GM23338 (cell line): ENCODE measurements around the gene FBXL14. TPM values are rescaled to one million over a fixed set of nuclear protein-coding genes. Genes with fewer than 3 reads are reported as not detected.

Experiments
- ATAC-seq: fragments of 200-7000 bp; cut with Tn5 transposase; 3 replicates; pipeline ENCODE4 v1.9.1; 2020
- DNase-seq: peaks from one replicate; pipeline ENCODE4 v3.0.0-alpha.2; 2015; ENCODE audit warnings: low spot score
- H2AFZ ChIP-seq: fragments of 200-600 bp; sonication (generic); 2 replicates; pipeline ENCODE4 v1.8.0; 2016; ENCODE audit warnings: antibody characterized with exemption, mild to moderate bottlenecking, moderate library complexity
- H3F3A ChIP-seq: fragments of 200-600 bp; sonication (generic); replicated peaks from 2 replicates; pipeline ENCODE4 v1.8.0; 2017; ENCODE audit warnings: antibody characterized with exemption, mixed run types, low read depth
- H3K27ac ChIP-seq: fragments of 200-600 bp; sonication (generic); 2 replicates; pipeline ENCODE4 v1.6.1; 2016; ENCODE audit warnings: low read depth
- H3K27me3 ChIP-seq: fragments of 200-600 bp; sonication (generic); 2 replicates; pipeline ENCODE4 v1.8.0; 2016; ENCODE audit warnings: mild to moderate bottlenecking, mixed run types, moderate library complexity; ENCODE audit not compliant: insufficient read depth
- H3K36me3 ChIP-seq: fragments of 200-600 bp; sonication (generic); 2 replicates; pipeline ENCODE4 v1.8.0; 2016; ENCODE audit warnings: mild to moderate bottlenecking; ENCODE audit not compliant: insufficient read depth
- H3K4me1 ChIP-seq: fragments of 200-600 bp; sonication (generic); 2 replicates; pipeline ENCODE4 v1.8.0; 2016; ENCODE audit warnings: mild to moderate bottlenecking, moderate library complexity; ENCODE audit not compliant: insufficient read depth
- H3K4me2 ChIP-seq: fragments of 200-600 bp; sonication (generic); 2 replicates; pipeline ENCODE4 v1.7.1; 2017; ENCODE audit warnings: mixed run types
- H3K4me3 ChIP-seq: fragments of 200-600 bp; sonication (generic); 2 replicates; pipeline ENCODE4 v1.6.1; 2016; ENCODE audit warnings: mixed run types
- H3K79me2 ChIP-seq: fragments of 200-600 bp; sonication (generic); replicated peaks from 2 replicates; pipeline ENCODE4 v1.8.0; 2017; ENCODE audit warnings: mild to moderate bottlenecking; ENCODE audit not compliant: insufficient read depth
- H3K9me2 ChIP-seq: fragments of 200-600 bp; sonication (generic); 2 replicates; pipeline ENCODE4 v1.8.0; 2017; ENCODE audit not compliant: insufficient read depth
- H4K20me1 ChIP-seq: fragments of 200-600 bp; sonication (generic); replicated peaks from 2 replicates; pipeline ENCODE4 v1.8.0; 2017; ENCODE audit warnings: mild to moderate bottlenecking; ENCODE audit not compliant: insufficient read depth
- H3K27ac Mint-ChIP-seq: 2 replicates; pipeline ENCODE4 v1.8.0; 2020; ENCODE audit warnings: inconsistent platforms, mild to moderate bottlenecking, moderate library complexity, mixed read lengths
- H3K27me3 Mint-ChIP-seq: 3 replicates; pipeline ENCODE4 v1.8.0; 2022; ENCODE audit warnings: low read depth, mild to moderate bottlenecking, moderate library complexity, mixed read lengths, inconsistent platforms; ENCODE audit not compliant: insufficient read depth, poor library complexity
- H3K36me3 Mint-ChIP-seq: 3 replicates; pipeline ENCODE4 v1.8.0; 2021; ENCODE audit warnings: low read depth, mild to moderate bottlenecking, inconsistent platforms, moderate library complexity, mixed read lengths
- H3K4me1 Mint-ChIP-seq: 3 replicates; pipeline ENCODE4 v1.8.0; 2020; ENCODE audit warnings: mild to moderate bottlenecking, inconsistent platforms, mixed read lengths
- H3K4me3 Mint-ChIP-seq: 3 replicates; pipeline ENCODE4 v1.8.0; 2021; ENCODE audit warnings: moderate library complexity, mild to moderate bottlenecking, inconsistent platforms, mixed read lengths
- H3K9me3 Mint-ChIP-seq: 3 replicates; pipeline ENCODE4 v1.8.0; 2020; ENCODE audit warnings: moderate library complexity, mild to moderate bottlenecking, inconsistent platforms, mixed read lengths
- CTCF ChIP-seq, 2 experiments: fragments of 200-600 bp in 1 of 2; sonication (generic) in 1 of 2; conservative IDR thresholded peaks; 2 replicates each; pipeline versions ENCODE4 v1.5.1 to v1.6.1; 2016 to 2017; ENCODE audit warnings: antibody characterized with exemption in 2 of 2, low read depth in 2 of 2, mild to moderate bottlenecking in 2 of 2, moderate library complexity in 1 of 2
- EZH2phosphoT487 ChIP-seq: fragments of 200-600 bp; sonication (generic); IDR thresholded peaks from one replicate; pipeline ENCODE4 v1.8.1; 2018; ENCODE audit warnings: antibody characterized with exemption; ENCODE audit not compliant: unreplicated experiment
- JUNB ChIP-seq: IDR thresholded peaks from one replicate; pipeline ENCODE4 v1.6.1; 2016; ENCODE audit warnings: antibody characterized with exemption; ENCODE audit not compliant: unreplicated experiment
- NANOG ChIP-seq: IDR thresholded peaks from 2 replicates; pipeline ENCODE4 v1.6.1; 2016; ENCODE audit warnings: antibody characterized with exemption, borderline replicate concordance
- POLR2AphosphoS5 ChIP-seq: IDR thresholded peaks from 2 replicates; pipeline ENCODE4 v1.6.1; 2016; ENCODE audit warnings: antibody characterized with exemption, low read depth
- STAT1 ChIP-seq: IDR thresholded peaks from one replicate; pipeline ENCODE4 v1.6.1; 2016; ENCODE audit warnings: antibody characterized with exemption; ENCODE audit not compliant: unreplicated experiment
- polyA plus RNA-seq: library from polyadenylated mRNA; unstranded; fragments of >200 nt; fragmentation: Nextera tagmentation; extraction: Ambion mirVana; gene quantifications from 2 replicates; pipeline ENCODE4 v1.2.1, GENCODE V29; 2016
- total RNA-seq: library from RNA; depleted of rRNA; stranded (reverse); fragments of >200 nt; shearing (Covaris generic); gene quantifications from 2 replicates; pipeline ENCODE4 v1.2.3, GENCODE V29; 2014
- TF ChIP-seq, protein P1 (sequence below): fragments of 250-450 bp; sonication (Bioruptor Pico); IDR thresholded peaks from 2 replicates; pipeline ENCODE4 v1.5.0; 2020; ENCODE audit warnings: mild to moderate bottlenecking, moderate library complexity
- TF ChIP-seq, protein P2 (sequence below): IDR thresholded peaks from 2 replicates; pipeline ENCODE4 v1.6.1; 2016; ENCODE audit warnings: antibody characterized with exemption

Gene FBXL14
- total and polyA plus RNA-seq, 2 experiments from 2014 or later: 0.74 to 9.4 TPM

- no peaks in the 10 kb centered on the region for H3K9me3 Mint-ChIP-seq
- Histone ChIP-seq H3K27me3 (peaks cover 20% of the 10 kb centered on the region), H3K4me2 (no peak overlapping the region), H2AFZ (no peak overlapping the region), H3K27ac (no peak overlapping the region), H3K4me1 (no peaks in the 10 kb centered on the region), H4K20me1 (no peaks in the 10 kb centered on the region; the same call in 1 of the 2 replicates), H3K4me3 (no peak overlapping the region), H3K36me3 (no peaks in the 10 kb centered on the region), H3F3A (0 out of 2 replicates have a peak, but pooled peaks cover 3% of the 10 kb centered on the region), H3K9me2 (no peaks in the 10 kb centered on the region), H3K79me2 (no peaks in the 10 kb centered on the region)
- H3K4me3 Mint-ChIP-seq: no peak overlapping the region
- H3K27ac Mint-ChIP-seq: no peak overlapping the region
- H3K36me3 Mint-ChIP-seq: no peaks in the 10 kb centered on the region
- ATAC-seq (no peak), DNase-seq (no peak)
- peaks cover 22% of the 10 kb centered on the region for H3K27me3 Mint-ChIP-seq
- H3K4me1 Mint-ChIP-seq: peaks cover 6% of the 10 kb centered on the region; the same call in 2 of the 3 replicates
- TF ChIP-seq NANOG (no peak), EZH2phosphoT487 (no peak)
Observed at GRCh38 chr12:1579651-1580435, 14.5 kb downstream of the FBXL14 start.

- no peaks in the 10 kb centered on the region; the same call in 1 of the 2 replicates for H3K27me3 ChIP-seq
- H3F3A ChIP-seq: 0 out of 2 replicates have a peak, but pooled peaks cover 3% of the 10 kb centered on the region
- H3K9me2 ChIP-seq: no peaks in the 10 kb centered on the region
- H2AFZ ChIP-seq: no peak overlapping the region
- H4K20me1 ChIP-seq: no peaks in the 10 kb centered on the region; the same call in 1 of the 2 replicates
- peaks cover 6% of the 10 kb centered on the region; the same call in 2 of the 3 replicates for H3K36me3 Mint-ChIP-seq
- no peak overlapping the region for H3K4me3 Mint-ChIP-seq
- H3K4me3 ChIP-seq: no peak overlapping the region
- ATAC-seq (no peak; the same call in 2 of the 3 replicates), DNase-seq (peak; percentile 16)
- H3K9me3 Mint-ChIP-seq: peaks cover 8% of the 10 kb centered on the region
- peaks cover 2% of the 10 kb centered on the region; the same call in 1 of the 3 replicates for H3K4me1 Mint-ChIP-seq
- no peak overlapping the region for H3K27ac ChIP-seq
- peaks cover 24% of the 10 kb centered on the region for H3K27me3 Mint-ChIP-seq
- no peak overlapping the region for H3K27ac Mint-ChIP-seq
- no peaks in the 10 kb centered on the region for H3K36me3 ChIP-seq
- H3K79me2 ChIP-seq: no peaks in the 10 kb centered on the region
- H3K4me2 ChIP-seq: no peak overlapping the region
- H3K4me1 ChIP-seq: no peaks in the 10 kb centered on the region
- TF ChIP-seq STAT1: no peak
- TF ChIP-seq, protein P1, sequence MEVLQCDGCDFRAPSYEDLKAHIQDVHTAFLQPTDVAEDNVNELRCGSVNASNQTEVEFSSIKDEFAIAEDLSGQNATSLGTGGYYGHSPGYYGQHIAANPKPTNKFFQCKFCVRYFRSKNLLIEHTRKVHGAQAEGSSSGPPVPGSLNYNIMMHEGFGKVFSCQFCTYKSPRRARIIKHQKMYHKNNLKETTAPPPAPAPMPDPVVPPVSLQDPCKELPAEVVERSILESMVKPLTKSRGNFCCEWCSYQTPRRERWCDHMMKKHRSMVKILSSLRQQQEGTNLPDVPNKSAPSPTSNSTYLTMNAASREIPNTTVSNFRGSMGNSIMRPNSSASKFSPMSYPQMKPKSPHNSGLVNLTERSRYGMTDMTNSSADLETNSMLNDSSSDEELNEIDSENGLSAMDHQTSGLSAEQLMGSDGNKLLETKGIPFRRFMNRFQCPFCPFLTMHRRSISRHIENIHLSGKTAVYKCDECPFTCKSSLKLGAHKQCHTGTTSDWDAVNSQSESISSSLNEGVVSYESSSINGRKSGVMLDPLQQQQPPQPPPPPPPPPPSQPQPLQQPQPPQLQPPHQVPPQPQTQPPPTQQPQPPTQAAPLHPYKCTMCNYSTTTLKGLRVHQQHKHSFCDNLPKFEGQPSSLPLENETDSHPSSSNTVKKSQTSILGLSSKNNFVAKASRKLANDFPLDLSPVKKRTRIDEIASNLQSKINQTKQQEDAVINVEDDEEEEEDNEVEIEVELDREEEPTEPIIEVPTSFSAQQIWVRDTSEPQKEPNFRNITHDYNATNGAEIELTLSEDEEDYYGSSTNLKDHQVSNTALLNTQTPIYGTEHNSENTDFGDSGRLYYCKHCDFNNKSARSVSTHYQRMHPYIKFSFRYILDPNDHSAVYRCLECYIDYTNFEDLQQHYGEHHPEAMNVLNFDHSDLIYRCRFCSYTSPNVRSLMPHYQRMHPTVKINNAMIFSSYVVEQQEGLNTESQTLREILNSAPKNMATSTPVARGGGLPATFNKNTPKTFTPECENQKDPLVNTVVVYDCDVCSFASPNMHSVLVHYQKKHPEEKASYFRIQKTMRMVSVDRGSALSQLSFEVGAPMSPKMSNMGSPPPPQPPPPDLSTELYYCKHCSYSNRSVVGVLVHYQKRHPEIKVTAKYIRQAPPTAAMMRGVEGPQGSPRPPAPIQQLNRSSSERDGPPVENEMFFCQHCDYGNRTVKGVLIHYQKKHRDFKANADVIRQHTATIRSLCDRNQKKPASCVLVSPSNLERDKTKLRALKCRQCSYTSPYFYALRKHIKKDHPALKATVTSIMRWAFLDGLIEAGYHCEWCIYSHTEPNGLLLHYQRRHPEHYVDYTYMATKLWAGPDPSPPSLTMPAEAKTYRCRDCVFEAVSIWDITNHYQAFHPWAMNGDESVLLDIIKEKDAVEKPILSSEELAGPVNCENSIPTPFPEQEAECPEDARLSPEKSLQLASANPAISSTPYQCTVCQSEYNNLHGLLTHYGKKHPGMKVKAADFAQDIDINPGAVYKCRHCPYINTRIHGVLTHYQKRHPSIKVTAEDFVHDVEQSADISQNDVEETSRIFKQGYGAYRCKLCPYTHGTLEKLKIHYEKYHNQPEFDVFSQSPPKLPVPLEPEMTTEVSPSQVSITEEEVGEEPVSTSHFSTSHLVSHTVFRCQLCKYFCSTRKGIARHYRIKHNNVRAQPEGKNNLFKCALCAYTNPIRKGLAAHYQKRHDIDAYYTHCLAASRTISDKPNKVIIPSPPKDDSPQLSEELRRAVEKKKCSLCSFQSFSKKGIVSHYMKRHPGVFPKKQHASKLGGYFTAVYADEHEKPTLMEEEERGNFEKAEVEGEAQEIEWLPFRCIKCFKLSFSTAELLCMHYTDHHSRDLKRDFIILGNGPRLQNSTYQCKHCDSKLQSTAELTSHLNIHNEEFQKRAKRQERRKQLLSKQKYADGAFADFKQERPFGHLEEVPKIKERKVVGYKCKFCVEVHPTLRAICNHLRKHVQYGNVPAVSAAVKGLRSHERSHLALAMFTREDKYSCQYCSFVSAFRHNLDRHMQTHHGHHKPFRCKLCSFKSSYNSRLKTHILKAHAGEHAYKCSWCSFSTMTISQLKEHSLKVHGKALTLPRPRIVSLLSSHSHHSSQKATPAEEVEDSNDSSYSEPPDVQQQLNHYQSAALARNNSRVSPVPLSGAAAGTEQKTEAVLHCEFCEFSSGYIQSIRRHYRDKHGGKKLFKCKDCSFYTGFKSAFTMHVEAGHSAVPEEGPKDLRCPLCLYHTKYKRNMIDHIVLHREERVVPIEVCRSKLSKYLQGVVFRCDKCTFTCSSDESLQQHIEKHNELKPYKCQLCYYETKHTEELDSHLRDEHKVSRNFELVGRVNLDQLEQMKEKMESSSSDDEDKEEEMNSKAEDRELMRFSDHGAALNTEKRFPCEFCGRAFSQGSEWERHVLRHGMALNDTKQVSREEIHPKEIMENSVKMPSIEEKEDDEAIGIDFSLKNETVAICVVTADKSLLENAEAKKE (CRISPR knock-in tag): no peak
- TF ChIP-seq POLR2AphosphoS5: no peak
- TF ChIP-seq JUNB: no peak
- TF ChIP-seq CTCF (conservative IDR thresholded peaks at IDR 0.05; ENCODE audit: low read depth in 2 of 2): no peak
- TF ChIP-seq, protein P2, sequence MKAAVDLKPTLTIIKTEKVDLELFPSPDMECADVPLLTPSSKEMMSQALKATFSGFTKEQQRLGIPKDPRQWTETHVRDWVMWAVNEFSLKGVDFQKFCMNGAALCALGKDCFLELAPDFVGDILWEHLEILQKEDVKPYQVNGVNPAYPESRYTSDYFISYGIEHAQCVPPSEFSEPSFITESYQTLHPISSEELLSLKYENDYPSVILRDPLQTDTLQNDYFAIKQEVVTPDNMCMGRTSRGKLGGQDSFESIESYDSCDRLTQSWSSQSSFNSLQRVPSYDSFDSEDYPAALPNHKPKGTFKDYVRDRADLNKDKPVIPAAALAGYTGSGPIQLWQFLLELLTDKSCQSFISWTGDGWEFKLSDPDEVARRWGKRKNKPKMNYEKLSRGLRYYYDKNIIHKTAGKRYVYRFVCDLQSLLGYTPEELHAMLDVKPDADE: no peak
Observed at GRCh38 chr12:1576410-1577241, 17.8 kb downstream of the FBXL14 start.
